ENCODE measurements around the gene CSNK1G1. TPM values are rescaled to one million over a fixed set of nuclear protein-coding genes. Genes with fewer than 3 reads are reported as not detected.

Gene CSNK1G1
- total and polyA plus RNA-seq, 2 of the 4 experiments (the other 2 are of a cell fraction), result 7.4 to 29.4 TPM

DNA sequence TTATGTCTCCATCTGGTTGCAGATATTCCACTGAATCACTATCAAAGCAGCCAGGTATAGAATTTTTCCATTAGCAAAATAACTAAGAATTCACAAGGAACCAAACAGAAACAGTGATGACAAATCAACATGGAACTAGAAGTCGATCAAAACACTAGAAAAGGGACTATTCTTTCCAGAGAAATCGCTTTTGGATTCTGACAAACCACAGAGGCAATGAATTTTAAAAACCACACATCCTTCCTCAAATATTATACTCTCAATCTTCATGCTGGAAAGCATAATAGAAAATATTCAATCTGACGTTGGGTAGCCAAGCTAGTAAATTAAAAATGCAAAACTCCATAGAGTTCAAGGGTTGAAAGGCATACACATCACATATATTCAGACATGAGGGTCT is 99.9 kb downstream of the CSNK1G1 start:
- BruUV-seq (replicated peaks), result no TSS peak
- dilution Hi-C loops (cut with HindIII; ENCODE audit: low sequenced_read_pairs, unreplicated experiment), result no loop called here
- Histone ChIP-seq H3K4me1 (ENCODE audit: control insufficient read depth, insufficient read depth, low read length) (peaks cover 2% of the 10 kb centered on the region), H3K4ac (ENCODE audit: low read depth, low read length) (no peak overlapping the region), H3K9me1 (ENCODE audit: insufficient read depth, low read length) (no peaks in the 10 kb centered on the region), H3K14ac (replicated peaks; ENCODE audit: low read depth, low read length) (no peak overlapping the region), H4K20me1 (ENCODE audit: insufficient read depth, low read length) (peaks cover 13% of the 10 kb centered on the region), H2AK5ac (ENCODE audit: low read depth, low read length) (no peak overlapping the region), H4K91ac (ENCODE audit: insufficient read depth, low read depth, low read length) (no peak overlapping the region), H2BK15ac (ENCODE audit: low read depth, low read length) (no peak overlapping the region), H4K5ac (ENCODE audit: low read depth, low read length) (no peak overlapping the region), H3K23ac (ENCODE audit: low read depth, low read length) (no peak overlapping the region), H3K18ac (ENCODE audit: low read depth, low read length) (no peak overlapping the region), H2BK120ac (ENCODE audit: low read depth, low read length) (no peak overlapping the region), H2AK9ac (replicated peaks; ENCODE audit: low read depth, low read length, poor library complexity) (no peak overlapping the region), H2BK20ac (ENCODE audit: low read depth, low read length) (no peak overlapping the region), H3K4me3 (ENCODE audit: insufficient read depth, low read depth, low read length) (no peak overlapping the region), H3K9ac (ENCODE audit: low read depth, low read length) (no peak overlapping the region), H4K8ac (ENCODE audit: low read depth in 2 of 2, low read length in 2 of 2) (no peak overlapping the region), H3K36me3 (ENCODE audit: control insufficient read depth, insufficient read depth, low read length) (no peaks in the 10 kb centered on the region), H3K79me1 (ENCODE audit: low read depth in 1 of 2, low read length in 2 of 2) (peaks cover 27 to 28% of the 10 kb centered on the region in 2 experiments), H3K9me3 (ENCODE audit: control insufficient read depth, insufficient read depth, low read length) (no peaks in the 10 kb centered on the region; the same call in 1 of the 2 replicates), H3K4me2 (ENCODE audit: low read depth, low read length) (no peak overlapping the region), H2BK5ac (ENCODE audit: low read depth, low read length, poor library complexity, severe bottlenecking) (no peak overlapping the region), H2AFZ (replicated peaks; ENCODE audit: low read length, poor library complexity) (no peak overlapping the region), H3K56ac (ENCODE audit: extremely low read depth, insufficient read depth, low read length) (no peak overlapping the region), H3K27ac (ENCODE audit: insufficient read depth, low read length) (no peak overlapping the region), H3K27me3 (ENCODE audit: control insufficient read depth, insufficient read depth, low read length) (no peaks in the 10 kb centered on the region)
- DNase-seq (no peak), ATAC-seq (ENCODE audit: low read depth) (no peak)
- WGBS, 2 experiments (ENCODE audit: extremely low coverage in 2 of 2, insufficient read length in 1 of 2), result no CpG with 5 or more reads among the region's 3 CpGs
- CTCF ChIA-PET, result interaction anchor here (1.0 kb wide), 1 partner anchor 11 kb away, joined by 3 read pairs; no protein-coding TSS in a partner anchor
- intact Hi-C loops (cut with micrococcal nuclease), result no loop called here
- in situ Hi-C loops (cut with MboI; ENCODE audit: low sequenced_read_pairs), result no loop called here
- POLR2A ChIA-PET (ENCODE audit: unreplicated experiment), result no interaction called here
- TF ChIP-seq CEBPB (IDR thresholded peaks at IDR 0.05; ENCODE audit: low read depth, low read length), result no peak
- no peak for TF ChIP-seq RCOR1 (IDR thresholded peaks at IDR 0.05; ENCODE audit: insufficient replicate concordance, low read length)
- TF ChIP-seq FOS (IDR thresholded peaks at IDR 0.05; ENCODE audit: low read depth, low read length), result no peak
- TF ChIP-seq, protein P1, sequence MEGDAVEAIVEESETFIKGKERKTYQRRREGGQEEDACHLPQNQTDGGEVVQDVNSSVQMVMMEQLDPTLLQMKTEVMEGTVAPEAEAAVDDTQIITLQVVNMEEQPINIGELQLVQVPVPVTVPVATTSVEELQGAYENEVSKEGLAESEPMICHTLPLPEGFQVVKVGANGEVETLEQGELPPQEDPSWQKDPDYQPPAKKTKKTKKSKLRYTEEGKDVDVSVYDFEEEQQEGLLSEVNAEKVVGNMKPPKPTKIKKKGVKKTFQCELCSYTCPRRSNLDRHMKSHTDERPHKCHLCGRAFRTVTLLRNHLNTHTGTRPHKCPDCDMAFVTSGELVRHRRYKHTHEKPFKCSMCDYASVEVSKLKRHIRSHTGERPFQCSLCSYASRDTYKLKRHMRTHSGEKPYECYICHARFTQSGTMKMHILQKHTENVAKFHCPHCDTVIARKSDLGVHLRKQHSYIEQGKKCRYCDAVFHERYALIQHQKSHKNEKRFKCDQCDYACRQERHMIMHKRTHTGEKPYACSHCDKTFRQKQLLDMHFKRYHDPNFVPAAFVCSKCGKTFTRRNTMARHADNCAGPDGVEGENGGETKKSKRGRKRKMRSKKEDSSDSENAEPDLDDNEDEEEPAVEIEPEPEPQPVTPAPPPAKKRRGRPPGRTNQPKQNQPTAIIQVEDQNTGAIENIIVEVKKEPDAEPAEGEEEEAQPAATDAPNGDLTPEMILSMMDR (conservative IDR thresholded peaks at IDR 0.05; ENCODE audit: low read depth, low read length), result no peak
- no peak for TF ChIP-seq CHD1 (IDR thresholded peaks at IDR 0.05; ENCODE audit: low read depth, low read length)
- no peak for TF ChIP-seq POLR2A (IDR thresholded peaks at IDR 0.05; ENCODE audit: low read depth, low read length)
- TF ChIP-seq MXI1 (IDR thresholded peaks at IDR 0.05; ENCODE audit: borderline replicate concordance, low read depth, low read length), result no peak
- TF ChIP-seq, protein P2, sequence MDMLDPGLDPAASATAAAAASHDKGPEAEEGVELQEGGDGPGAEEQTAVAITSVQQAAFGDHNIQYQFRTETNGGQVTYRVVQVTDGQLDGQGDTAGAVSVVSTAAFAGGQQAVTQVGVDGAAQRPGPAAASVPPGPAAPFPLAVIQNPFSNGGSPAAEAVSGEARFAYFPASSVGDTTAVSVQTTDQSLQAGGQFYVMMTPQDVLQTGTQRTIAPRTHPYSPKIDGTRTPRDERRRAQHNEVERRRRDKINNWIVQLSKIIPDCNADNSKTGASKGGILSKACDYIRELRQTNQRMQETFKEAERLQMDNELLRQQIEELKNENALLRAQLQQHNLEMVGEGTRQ (IDR thresholded peaks at IDR 0.05; ENCODE audit: low read depth, low read length), result no peak
- TF ChIP-seq RFX5 (IDR thresholded peaks at IDR 0.05; ENCODE audit: low read depth, low read length), result no peak
- no peak for TF ChIP-seq MAZ (IDR thresholded peaks at IDR 0.05; ENCODE audit: borderline replicate concordance, low read depth, low read length)
- TF ChIP-seq MAFK (IDR thresholded peaks at IDR 0.05; ENCODE audit: low read depth, low read length), result no peak
- no peak for TF ChIP-seq NFE2L2 (IDR thresholded peaks at IDR 0.05; ENCODE audit: low read depth, low read length)
- no peak for TF ChIP-seq RAD21 (IDR thresholded peaks at IDR 0.05; ENCODE audit: low read length)
- TF ChIP-seq BHLHE40 (IDR thresholded peaks at IDR 0.05; ENCODE audit: low read depth, low read length), result no peak
- no peak for TF ChIP-seq SMC3 (IDR thresholded peaks at IDR 0.05; ENCODE audit: low read depth, low read length)
- TF ChIP-seq, protein P3, sequence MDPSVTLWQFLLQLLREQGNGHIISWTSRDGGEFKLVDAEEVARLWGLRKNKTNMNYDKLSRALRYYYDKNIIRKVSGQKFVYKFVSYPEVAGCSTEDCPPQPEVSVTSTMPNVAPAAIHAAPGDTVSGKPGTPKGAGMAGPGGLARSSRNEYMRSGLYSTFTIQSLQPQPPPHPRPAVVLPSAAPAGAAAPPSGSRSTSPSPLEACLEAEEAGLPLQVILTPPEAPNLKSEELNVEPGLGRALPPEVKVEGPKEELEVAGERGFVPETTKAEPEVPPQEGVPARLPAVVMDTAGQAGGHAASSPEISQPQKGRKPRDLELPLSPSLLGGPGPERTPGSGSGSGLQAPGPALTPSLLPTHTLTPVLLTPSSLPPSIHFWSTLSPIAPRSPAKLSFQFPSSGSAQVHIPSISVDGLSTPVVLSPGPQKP (IDR thresholded peaks at IDR 0.05; ENCODE audit: borderline replicate concordance, low read depth, low read length), result no peak
